ENCODE data around the gene SVOPL.

- no peak for TF ChIP-seq CTCF (IDR thresholded peaks at IDR 0.05; ENCODE audit: poor library complexity)
- TF ChIP-seq EZH2 (IDR thresholded peaks at IDR 0.05; ENCODE audit: borderline replicate concordance) = no peak
- TF ChIP-seq EZH2phosphoT487 (IDR thresholded peaks at IDR 0.05; ENCODE audit: low read depth, severe bottlenecking, unreplicated experiment) = no peak
These were observed 71.0 kb downstream of the SVOPL start for GRCh38 chr7:138630059-138630610.

Data from hepatocyte (in vitro differentiated cells).